NCI-H2107 treated with DMSO at 0.1 percent for 48 hours (cell line): ENCODE results near the gene PTPRA.

ENCODE experiments used
- DNase-seq: peaks from one replicate; lab custom pipeline; 2025; ENCODE audit not compliant: unreplicated experiment; lab: John Stamatoyannopoulos, UW

Gene PTPRA

DNA sequence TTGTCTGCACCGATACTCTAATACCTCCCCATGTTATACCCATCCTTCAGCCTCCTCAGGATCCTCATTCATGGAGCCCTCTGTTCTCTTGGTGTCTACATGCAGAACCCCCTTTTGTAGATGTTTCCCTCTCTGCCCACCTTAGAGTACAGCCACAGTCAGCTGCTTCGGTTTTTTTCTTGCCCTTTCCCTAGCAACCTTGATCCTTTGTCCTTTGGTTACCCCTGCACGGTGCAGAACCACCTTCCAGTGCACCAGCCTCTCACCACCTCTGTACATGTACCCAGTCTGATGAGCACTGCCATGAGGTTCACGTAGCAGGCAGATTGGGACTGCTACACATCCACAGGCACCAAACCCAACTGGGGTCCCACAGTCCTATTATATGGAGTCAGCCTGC, 25.5 kb upstream of the PTPRA start:
- DNase-seq = no peak

DNA sequence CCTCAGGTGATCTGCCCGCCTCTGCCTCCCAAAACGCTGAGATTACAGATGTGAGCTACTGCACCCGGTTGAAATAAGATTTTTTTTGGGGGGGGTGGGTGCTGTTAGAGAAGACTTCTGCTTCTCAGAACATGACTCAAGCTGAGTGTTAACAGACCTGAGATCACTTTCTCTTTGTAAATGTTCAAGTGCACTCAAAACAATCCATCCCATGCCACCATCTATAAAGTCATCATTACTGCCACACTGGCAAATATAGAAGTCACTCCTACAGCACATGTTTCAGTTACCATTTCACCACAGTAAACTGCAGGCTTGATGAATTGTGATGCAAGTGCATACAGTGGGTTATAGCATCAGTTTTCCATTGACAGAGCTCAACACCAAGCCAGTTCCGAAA, 23.8 kb upstream of the PTPRA start:
- no peak for DNase-seq

DNA sequence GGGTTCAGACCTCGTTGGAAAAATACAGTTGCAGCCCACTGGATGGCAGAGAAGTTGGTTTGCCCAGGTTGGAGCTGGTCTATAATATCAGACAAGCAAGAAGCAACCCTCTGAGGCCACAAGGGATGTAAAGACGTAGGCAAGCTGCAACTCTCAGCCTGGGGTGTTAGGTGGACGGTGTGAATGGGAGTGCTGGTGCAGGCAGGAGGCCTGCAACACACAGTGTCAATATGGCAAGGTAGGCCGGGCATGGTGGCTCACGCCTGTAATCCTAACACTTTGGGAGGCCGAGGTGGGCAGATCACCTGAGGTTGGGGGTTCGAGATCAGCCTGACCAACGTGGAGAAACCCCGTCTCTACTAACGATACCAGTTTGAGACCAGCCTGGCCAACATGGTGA, 22.2 kb upstream of the PTPRA start:
- no peak for DNase-seq

DNA sequence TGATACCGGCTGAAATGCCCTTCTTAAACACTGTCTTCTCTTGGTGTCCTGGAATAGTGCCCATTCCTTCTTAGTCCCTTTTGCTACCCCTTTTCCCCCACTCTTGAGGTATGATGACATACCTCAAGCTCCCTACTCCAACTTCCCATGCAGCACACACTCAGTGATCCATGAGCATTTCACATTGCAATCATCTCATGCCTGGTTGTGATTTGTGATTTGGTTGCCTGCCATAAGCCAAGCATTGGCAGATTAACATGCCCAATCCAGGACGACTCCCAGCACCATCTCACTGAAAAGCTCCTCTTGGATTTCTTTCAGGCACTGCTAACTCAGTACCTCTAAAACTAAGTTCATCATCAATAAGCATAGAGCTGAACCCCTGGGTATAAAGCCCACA, 14.7 kb upstream of the PTPRA start:
- DNase-seq = no peak

DNA sequence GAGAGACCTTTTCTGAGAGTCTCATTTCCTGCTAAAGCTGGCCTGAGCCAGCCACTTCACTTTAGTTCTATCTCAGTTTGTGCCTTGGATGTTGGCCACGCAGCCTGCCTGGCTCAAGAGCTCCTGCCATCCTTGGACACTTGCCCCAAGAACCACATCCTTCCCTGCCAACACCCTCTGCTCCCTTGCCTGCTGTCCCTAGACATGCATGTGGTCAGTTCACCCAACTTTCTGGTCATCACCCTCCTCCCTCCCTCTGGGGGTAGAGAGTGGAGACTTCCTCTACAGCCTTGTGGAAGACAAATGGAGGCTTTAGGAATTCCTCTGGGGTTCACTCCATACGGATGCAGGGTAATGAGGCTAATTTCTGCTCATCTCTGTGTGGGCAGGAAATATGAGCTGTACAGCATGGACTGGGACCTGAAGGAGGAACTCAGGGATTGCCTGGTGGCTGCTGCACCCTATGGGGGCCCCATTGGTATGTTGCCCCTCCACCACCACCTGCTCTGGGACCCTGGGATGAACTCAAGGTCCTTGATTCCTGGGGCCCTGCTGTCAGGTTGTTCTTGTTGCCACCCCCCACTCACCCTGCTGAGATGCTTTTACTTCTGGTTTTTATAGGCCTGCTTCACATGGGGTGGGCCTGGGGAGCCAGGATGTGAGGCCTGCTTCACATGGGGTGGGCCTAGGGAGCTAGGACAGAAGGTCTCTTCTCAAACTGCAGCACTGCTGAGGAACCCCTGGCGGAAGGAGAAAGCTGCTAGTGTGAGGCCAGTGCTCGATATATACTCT, 13.8 kb upstream of the PTPRA start:
- DNase-seq = no peak

DNA sequence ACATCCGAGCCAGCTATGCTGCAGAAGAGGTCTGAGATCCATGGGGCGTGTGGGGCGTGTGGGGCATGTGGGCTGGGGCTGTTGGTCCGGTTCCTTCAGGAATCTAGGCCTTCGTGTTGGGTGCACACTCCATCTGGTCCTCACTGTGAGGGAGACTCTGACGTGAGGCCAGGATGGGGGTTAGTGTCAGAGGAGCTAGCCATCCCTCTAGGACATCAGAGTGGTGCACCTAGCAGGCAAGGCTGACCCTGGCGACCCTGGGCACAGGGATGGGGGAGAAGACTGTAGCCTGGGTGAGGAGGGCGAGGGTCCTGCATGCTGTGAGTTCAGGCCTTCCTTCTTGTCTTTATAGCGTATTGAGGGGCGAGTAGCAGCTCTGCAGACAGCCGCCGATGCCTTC, 8.7 kb upstream of the PTPRA start:
- no peak for DNase-seq

DNA sequence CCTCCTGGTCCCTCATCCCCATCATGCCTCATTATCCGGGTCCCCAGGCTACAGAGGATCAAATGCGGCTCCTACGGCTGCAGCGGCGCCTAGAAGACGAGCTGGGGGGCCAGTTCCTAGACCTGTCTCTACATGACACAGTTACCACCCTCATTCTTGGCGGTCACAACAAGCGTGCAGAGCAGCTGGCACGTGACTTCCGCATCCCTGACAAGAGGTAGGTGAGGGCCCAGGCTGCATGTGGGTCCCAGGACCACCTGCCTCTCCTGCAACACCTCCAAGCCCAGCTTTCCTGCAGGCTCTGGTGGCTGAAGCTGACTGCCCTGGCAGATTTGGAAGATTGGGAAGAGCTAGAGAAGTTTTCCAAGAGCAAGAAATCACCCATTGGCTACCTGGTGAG, 8.2 kb upstream of the PTPRA start:
- no peak for DNase-seq

DNA sequence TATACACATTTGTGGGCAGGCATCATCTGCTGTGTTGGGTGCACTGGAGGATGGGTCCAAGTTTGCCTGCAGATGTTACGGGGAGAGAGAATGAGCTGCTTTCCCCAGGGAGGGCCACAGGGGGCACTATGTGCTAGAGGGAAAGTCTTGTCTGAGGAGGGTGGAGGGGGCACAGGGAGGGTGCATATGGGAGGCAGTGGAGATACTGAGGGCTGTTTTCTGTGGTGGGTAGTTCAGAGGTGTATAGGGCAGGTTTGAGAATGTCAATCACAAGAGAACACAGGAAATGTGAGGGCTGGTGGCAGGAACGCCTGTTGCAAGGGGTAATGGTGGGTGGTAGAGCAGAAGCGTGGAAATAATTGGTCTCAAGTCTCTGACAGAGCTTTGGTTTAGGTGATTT, 7.7 kb upstream of the PTPRA start:
- DNase-seq = no peak

DNA sequence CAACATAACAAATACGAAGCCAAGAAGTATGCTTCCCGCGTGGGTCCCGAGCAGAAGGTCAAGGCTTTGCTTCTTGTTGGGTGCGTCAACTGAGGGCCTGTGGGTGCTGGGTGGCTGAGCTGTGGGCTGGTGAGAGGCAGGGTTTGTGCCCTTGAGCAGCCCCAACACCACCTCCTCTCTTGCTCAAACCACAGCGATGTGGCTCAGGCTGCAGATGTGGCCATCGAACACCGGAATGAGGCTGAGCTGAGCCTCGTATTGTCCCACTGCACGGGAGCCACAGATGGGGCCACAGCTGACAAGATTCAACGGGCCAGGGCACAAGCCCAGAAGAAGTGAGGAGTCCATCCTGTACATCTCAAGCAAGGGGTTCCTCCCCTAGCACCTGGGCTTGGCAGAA, 7.0 kb upstream of the PTPRA start:
- no peak for DNase-seq

DNA sequence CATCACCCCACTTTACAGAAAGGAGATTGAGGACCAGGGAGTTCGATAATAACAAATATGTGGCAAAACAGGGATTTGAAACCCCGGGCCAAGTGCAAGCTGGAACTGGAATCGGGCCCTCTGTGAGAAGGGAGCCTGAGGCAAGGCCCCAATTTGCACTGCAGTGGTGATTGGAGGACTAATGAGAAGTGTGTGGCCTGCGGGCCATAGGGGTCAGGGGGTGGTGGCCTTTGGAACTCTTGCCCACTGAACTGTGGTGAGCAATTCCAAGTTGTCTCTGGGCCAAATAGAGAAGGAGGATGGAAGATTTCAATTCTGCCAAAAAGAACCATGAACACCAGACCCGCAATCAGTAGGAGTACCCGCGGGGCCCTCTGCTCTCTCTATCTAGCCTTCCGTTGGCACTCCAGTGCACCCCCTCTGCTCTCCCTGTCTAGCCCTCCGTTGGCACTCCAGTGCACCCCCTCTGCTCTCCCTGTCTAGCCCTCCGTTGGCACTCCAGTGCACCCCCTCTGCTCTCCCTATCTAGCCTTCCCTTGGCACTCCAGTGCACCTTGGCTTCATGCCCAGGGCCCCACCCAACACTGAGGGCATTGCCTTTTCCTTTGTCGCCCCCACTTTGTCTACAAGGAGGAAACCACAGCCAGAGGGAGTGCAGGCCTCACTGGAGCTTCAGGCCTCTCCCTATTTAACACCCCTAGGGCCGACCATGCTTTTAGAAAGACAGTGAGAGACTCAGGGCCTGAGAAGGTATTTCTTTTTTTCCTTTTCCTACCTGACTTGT, 6.0 kb upstream of the PTPRA start:
- DNase-seq = no peak

DNA sequence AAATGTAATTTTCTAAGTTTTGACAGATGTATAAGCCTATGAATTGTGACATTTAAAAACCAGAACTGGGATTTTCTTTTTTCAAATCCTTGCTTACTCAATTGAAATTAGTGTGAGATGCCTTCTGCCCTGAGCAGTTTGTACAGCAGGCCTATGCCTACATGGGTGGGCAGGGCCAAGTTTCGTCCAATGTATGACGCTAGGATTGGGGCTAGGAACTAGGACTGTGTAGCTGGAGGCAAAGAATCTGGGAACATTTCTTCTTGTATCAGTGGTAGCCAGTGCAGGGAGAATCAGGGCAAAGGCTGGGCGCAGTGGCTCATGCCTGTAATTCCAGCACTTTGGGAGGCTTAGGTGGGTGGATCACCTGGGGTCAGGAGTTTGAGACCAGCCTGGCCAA, 3.9 kb upstream of the PTPRA start:
- DNase-seq = no peak

DNA sequence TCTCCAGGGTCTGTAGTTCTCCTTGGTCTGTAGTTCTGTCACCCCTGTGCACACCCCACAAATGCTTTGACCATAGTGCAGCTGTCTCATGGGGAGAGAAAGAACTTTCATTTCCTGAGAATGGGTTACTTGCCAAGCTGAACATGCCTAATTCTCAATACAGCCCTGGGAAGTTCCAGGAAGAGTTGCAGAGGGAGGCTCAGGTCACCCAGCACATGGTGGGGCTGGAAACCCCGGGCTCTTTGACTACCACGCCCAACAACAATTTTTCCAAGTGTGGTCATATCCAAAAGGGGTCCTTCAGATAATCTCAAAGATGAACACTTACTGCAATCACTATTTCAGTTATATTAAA, 2.2 kb upstream of the PTPRA start:
- no peak for DNase-seq

DNA sequence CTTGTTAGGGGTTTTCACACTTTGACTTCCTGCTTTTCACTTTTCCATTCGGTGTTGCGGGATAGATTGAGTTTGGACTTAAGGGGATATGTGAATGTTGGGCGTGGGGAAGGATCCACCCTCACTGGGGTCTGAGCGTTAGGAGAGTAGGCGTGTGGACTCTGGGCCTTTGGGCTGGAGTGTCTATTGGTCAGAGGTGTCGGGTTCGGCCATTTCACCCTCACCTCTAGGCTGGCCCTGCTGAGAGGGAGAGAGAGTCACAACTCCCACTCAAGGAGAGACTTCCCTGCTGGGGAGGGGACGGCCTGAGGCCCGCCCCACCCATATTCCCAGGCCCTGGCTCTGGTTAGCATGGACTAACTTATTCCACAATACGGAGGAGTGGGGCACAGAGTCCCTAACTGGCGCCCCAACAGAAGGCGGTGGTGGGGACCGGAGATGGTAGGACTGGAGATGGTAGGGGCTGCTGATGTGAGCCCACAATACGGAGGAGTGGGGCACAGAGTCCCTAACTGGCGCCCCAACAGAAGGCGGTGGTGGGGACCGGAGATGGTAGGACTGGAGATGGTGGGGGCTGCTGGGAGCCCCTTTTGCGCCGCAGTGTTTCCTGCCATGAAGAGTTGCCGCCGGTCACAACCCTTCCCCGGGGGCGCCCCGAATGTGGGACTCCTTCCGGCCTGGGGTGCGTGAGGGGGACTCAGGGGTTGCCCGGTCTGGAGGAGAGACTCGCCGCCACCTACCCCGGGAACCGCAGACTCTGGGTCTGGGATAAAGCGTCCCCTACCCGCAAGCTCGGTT, 1.4 kb upstream of the PTPRA start:
- no peak for DNase-seq

DNA sequence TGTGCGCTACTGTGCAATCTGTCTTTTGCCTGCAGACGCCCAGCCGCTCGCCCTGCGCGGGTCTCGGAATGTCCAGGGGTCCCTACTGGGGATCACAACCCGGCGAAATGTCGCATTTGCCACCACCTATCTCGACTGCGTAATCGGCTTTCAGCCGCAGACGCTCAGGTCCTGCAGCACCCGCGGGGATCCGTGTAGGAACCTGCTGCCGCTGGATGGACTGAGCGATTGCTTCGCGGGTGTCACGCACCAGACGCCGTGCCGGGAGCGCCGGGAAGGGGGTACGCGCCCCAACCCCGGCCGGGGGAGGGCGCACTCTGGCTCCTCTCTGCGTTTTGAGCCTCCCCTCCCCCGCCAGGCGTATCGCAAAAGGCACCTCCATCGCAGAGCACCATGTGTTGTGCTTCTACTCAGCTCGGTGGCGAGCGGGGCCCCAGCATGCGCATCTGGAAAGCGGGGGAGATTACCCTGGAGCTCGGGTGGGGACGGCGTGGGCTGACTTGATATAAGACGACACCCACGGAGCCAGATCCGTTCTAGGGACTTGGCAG, 747 bp upstream of the PTPRA start:
- DNase-seq = no peak

DNA sequence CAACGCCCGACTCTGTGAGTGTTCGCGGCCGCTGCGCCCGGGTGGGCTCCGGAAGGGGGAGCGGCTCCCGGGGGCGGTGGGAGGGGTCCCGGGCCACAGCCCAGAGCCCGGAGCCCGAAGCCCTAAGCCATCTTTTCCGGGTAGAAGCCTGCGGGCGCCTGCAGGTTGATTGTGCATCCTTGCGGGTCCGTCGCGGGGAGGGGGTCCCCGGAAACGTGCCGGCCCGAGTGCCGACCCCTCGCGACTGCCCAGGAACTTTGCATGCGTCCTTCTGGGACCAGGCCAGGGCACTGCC, 413 bp downstream of the PTPRA start:
- no peak for DNase-seq

DNA sequence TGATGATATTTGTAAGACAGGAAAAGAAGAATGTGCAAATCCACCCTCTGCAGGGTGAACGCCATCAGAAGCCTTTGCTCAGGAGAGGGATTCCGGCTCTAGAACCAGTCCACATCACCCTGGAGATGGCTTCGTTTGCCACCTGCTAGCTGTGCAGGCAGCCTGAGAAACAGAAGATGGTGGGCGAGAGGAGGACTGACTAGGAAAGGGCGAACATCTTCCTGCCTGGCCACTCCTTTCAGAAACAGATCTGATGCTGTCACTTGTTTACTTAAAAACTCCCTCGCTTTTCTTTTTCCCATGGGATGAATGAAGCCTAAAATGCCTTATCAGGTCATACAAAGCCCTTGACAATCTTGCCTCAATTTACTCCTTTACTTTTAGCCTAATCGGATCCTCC, 1.2 kb downstream of the PTPRA start:
- DNase-seq = no peak

DNA sequence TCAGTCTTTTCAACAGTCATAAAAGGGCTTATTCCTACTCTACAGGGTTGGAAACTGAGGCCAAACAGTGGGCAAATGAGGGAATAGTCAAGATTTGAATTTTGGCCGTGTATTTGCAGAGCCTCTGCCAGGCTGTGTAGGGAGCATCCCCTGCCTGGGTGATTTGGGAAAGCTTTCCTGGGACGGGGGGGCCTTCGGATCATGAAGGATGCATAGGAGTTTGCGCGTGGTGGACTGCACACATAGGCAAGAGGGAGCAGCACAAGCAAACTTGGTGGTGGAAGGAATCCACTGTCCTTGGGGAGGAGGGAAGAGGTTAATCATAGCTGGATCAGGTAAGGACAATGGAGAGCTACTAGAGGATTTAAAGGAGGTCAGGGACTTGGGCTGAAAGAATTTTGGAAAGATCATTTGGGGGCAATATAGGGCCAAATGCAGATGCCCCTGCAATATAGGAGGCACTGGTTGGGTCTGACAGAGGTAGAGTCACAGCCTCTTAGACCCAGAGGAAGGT, 2.5 kb downstream of the PTPRA start:
- DNase-seq = no peak

DNA sequence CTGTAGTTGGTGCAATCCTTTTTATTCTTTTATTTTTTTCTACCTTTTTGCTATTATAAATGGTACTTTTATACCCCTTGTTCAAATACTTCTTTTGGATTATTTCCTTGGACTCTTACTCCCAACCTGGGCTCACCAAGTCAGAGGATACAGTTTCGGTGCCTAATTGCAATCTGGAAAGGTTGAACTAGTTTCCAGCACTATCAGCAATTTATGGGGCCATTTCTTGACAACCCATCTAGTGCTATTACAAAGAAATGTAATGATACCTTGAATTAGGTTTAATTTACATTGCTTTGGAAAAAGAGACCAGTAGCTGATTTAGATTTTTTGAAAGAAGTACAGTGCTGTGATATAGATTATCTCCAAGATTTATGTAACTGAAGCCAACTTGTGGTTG, 5.2 kb downstream of the PTPRA start:
- DNase-seq = no peak

DNA sequence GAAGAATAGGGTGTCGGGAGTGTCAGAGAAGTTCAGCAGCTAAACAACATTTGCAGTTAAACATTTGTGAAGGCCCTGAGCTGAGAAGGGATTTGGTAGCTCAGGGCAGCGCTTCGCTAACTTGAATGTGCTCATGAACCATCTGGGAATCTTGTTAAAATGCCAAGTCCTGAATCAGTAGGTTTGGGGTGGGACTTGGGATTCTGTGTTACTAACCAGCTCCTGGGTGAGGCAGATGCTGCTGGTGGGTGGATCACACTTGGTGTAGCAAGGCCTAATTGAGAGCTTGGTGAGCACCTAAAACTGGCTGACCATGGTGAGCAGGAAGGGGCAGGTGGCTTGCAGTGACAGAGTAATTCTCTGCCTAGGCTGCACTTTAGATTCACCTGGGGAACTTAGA, 5.9 kb downstream of the PTPRA start:
- DNase-seq = no peak

DNA sequence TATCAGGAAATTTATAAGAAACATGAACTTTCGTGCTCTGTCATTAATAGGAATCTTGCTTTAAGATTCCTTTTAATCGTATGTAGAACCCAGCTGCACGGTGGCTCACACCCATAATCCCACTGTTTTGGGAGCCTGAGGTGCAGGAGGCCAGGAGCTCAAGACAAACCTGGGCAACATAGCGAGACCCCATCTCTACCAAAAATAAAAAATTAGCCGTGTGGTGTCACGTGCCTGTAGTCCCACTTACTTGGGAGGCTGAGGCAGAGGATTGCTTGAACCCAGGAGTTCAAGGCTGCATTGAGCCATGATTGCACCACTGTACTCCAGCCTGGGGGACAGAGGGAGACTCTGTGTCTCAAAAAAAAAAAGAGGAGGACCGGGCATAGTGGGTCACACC, 7.4 kb downstream of the PTPRA start:
- no peak for DNase-seq

DNA sequence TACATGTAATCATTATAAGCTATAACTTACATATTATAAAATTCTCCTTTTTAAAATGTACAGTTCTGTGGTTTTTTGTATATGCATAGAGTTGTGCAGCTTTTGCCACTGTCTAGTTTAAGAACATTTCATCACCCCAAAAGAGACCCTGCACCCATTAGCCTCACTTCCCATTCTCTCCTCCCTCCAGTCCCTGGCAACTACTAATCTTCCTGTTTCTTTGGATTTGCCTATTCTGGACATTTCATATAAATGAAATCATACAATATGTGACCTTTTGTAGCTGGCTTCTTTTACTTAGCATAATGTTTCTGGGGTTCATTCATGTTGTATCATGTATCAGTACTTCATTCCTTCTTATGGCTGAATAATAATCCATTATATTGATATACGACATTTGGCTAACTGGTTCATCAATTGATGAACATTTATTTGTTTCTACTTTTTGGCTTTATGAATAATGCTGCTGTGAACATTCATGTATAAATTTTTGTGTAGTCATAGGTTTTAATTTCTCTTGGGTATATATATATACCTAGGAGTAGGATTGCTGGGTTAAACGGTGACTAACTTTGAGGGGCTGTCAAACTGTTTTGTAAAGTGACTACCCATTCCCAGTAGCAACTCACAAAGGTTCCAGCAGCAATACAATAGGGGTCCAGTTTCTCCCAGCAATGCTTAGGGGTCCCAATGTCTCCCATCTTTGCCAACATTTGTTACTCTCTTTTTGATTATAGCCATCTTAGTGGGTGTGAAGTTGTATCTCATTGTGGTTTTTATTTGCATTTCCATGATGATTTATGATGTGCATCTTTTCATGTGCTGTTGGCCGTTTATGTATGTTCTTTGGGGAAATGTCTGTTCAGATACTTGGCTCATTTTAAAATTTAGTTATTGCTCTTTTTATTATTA, 10.7 kb downstream of the PTPRA start:
- DNase-seq = no peak
